ENCODE measurements around the gene HSH2D. TPM values are rescaled to one million over a fixed set of nuclear protein-coding genes. Genes with fewer than 3 reads are reported as not detected.
A peak's percentile ranks its signal among the peaks of the same experiment; 100 is the strongest.

The HSH2D gene
- total RNA-seq, 6 donors from 2014 or later = 5.9 to 12.6 (median 8.2) TPM

- WGBS, 2 donors = 44 to 52% methylated on average over 4 of the region's 4 CpGs
- ATAC-seq (ENCODE audit: low FRiP score in 2 of 2) (no peak), DNase-seq (no peak)
- H3K9me3 ChIP-seq = no peaks in the 10 kb centered on the region
- H3K27ac ChIP-seq = no peak overlapping the region
- H3K4me1 ChIP-seq = peaks cover 3 to 20% (median 9%) of the 10 kb centered on the region in 4 donors
- H3K4me3 ChIP-seq = no peak overlapping the region
- H3K27me3 ChIP-seq = no peaks in the 10 kb centered on the region
- no peaks in the 10 kb centered on the region for H3K36me3 ChIP-seq
- TF ChIP-seq CTCF (IDR thresholded peaks at IDR 0.05) (no peak), POLR2A (IDR thresholded peaks at IDR 0.05) (no peak), EP300 (IDR thresholded peaks at IDR 0.05) (no peak)
Measured at GRCh38 chr19:16141043-16141442, 2.4 kb upstream of the HSH2D start.

- TF ChIP-seq CTCF (IDR thresholded peaks at IDR 0.05) (no peak), EP300 (IDR thresholded peaks at IDR 0.05) (no peak), POLR2AphosphoS5 (IDR thresholded peaks at IDR 0.05) (no peak), POLR2A (IDR thresholded peaks at IDR 0.05) (no peak)
- Histone ChIP-seq H3K9me3 (no peaks in the 10 kb centered on the region), H3K27me3 (no peaks in the 10 kb centered on the region), H3K36me3 (no peaks in the 10 kb centered on the region), H3K27ac (peak overlapping the region in 2 of 4 donors; percentile 74 to 87), H3K4me3 (no peak overlapping the region), H3K4me1 (peaks cover 3 to 20% (median 9%) of the 10 kb centered on the region in 4 donors)
- WGBS, 2 donors = 60 to 67% methylated on average over 9 of the region's 9 CpGs
- ATAC-seq (ENCODE audit: low FRiP score in 2 of 2) = no peak
- no peak for DNase-seq
Measured at GRCh38 chr19:16142032-16142580, 1.4 kb upstream of the HSH2D start.

GRCh38 chr19:16144216-16144581 lies 714 bp downstream of the HSH2D start:
- Histone ChIP-seq H3K36me3 (no peaks in the 10 kb centered on the region), H3K4me1 (peaks cover 3 to 24% (median 9%) of the 10 kb centered on the region in 4 donors), H3K27me3 (no peaks in the 10 kb centered on the region), H3K27ac (peak overlapping the region; percentile 68 to 87 (median 74)), H3K4me3 (peak overlapping the region in 3 of 4 donors; percentile 34 to 49 (median 37)), H3K9me3 (no peaks in the 10 kb centered on the region)
- TF ChIP-seq EP300 (IDR thresholded peaks at IDR 0.05) = no peak
- TF ChIP-seq CTCF (IDR thresholded peaks at IDR 0.05) = no peak
- no peak for TF ChIP-seq POLR2A (IDR thresholded peaks at IDR 0.05)
- no peak for TF ChIP-seq POLR2AphosphoS5 (IDR thresholded peaks at IDR 0.05)
- 44 to 48% methylated on average over 1 of the region's 1 CpG for WGBS, 2 donors
- DNase-seq = no peak
- ATAC-seq (ENCODE audit: low FRiP score in 2 of 2) = no peak

GRCh38 chr19:16146112-16146511 lies 2.6 kb downstream of the HSH2D start:
- H3K9me3 ChIP-seq = no peaks in the 10 kb centered on the region
- no peak overlapping the region for H3K27ac ChIP-seq
- no peak for DNase-seq
- TF ChIP-seq POLR2AphosphoS5 (IDR thresholded peaks at IDR 0.05) = no peak
- no peak for TF ChIP-seq CTCF (IDR thresholded peaks at IDR 0.05)
- TF ChIP-seq EP300 (IDR thresholded peaks at IDR 0.05) = no peak
- TF ChIP-seq POLR2A (IDR thresholded peaks at IDR 0.05) = no peak
- no peaks in the 10 kb centered on the region for H3K36me3 ChIP-seq
- 57 to 70% methylated on average over 5 of the region's 5 CpGs for WGBS, 2 donors
- H3K27me3 ChIP-seq = no peaks in the 10 kb centered on the region
- H3K4me3 ChIP-seq = no peak overlapping the region
- ATAC-seq (ENCODE audit: low FRiP score in 2 of 2) = no peak
- H3K4me1 ChIP-seq = peaks cover 3 to 24% (median 5%) of the 10 kb centered on the region in 4 donors
